CD4-positive, alpha-beta T cell (primary cell): Measurements from ENCODE around the gene SYCP3. TPM values are rescaled to one million over a fixed set of nuclear protein-coding genes. Genes with fewer than 3 reads are reported as not detected.

Source experiments
- ATAC-seq: fragments of 200-7000 bp; cut with Tn5 transposase; one replicate; pipeline ENCODE4 v1.10.0; 2022; ENCODE audit warnings: mild to moderate bottlenecking; ENCODE audit not compliant: poor library complexity
- CTCF ChIA-PET: fragments of 350-600 bp; sonication (Branson Sonifier 250); formaldehyde crosslinking; loops from one replicate; lab custom pipeline; 2021; ENCODE audit warnings: antibody characterized with exemption, inconsistent platforms; lab: Charles Lee
- POLR2A ChIA-PET: fragments of 350-600 bp; sonication (Branson Sonifier 250); formaldehyde crosslinking; loops from one replicate; lab custom pipeline; 2021; ENCODE audit warnings: antibody characterized with exemption, inconsistent platforms; lab: Charles Lee
- DNase-seq, 14 experiments: peaks; one replicate each; pipeline ENCODE4 v3.0.0-alpha.2; 2013 to 2020; ENCODE audit warnings: mixed read lengths in 2 of 14
- H3K27ac ChIP-seq, 2 donors: one replicate each; pipeline versions ENCODE4 v1.5.1 to v1.7.0; 2013; ENCODE audit warnings: low read length in 2 of 2, low read depth in 1 of 2, mild to moderate bottlenecking in 1 of 2
- H3K27me3 ChIP-seq, 2 experiments: 1 replicate in 1 of 2; 2 replicates in 1 of 2; pipeline versions ENCODE4 v1.6.1 to v1.7.0; 2013; ENCODE audit warnings: low read length in 2 of 2, control low read depth in 1 of 2, mild to moderate bottlenecking in 1 of 2, moderate library complexity in 1 of 2; ENCODE audit not compliant: insufficient read depth in 2 of 2, control insufficient read depth in 1 of 2
- H3K36me3 ChIP-seq: one replicate; pipeline ENCODE4 v1.6.1; 2013; ENCODE audit warnings: low read length, control low read depth; ENCODE audit not compliant: insufficient read depth
- H3K4me1 ChIP-seq: one replicate; pipeline ENCODE4 v1.6.1; 2013; ENCODE audit warnings: low read length, control low read depth; ENCODE audit not compliant: insufficient read depth
- H3K4me3 ChIP-seq: one replicate; pipeline ENCODE4 v1.5.1; 2013; ENCODE audit warnings: mild to moderate bottlenecking, low read length, moderate library complexity
- H3K9me3 ChIP-seq, 2 experiments: 1 replicate in 1 of 2; 2 replicates in 1 of 2; pipeline versions ENCODE4 v1.6.1 to v1.7.0; 2013; ENCODE audit warnings: low read length in 2 of 2, mild to moderate bottlenecking in 2 of 2, control low read depth in 1 of 2, moderate library complexity in 1 of 2; ENCODE audit not compliant: control insufficient read depth in 1 of 2, insufficient read depth in 1 of 2
- H3K27ac Mint-ChIP-seq: one replicate; pipeline ENCODE4 v1.8.0; 2020; ENCODE audit warnings: mixed read lengths
- H3K27me3 Mint-ChIP-seq: one replicate; pipeline ENCODE4 v1.8.0; 2021; ENCODE audit warnings: mixed read lengths
- H3K36me3 Mint-ChIP-seq: one replicate; pipeline ENCODE4 v1.8.0; 2021; ENCODE audit warnings: low read depth, mixed read lengths
- H3K4me1 Mint-ChIP-seq: one replicate; pipeline ENCODE4 v1.8.0; 2021; ENCODE audit warnings: low read depth, mixed read lengths
- H3K4me3 Mint-ChIP-seq: one replicate; pipeline ENCODE4 v1.8.0; 2020; ENCODE audit warnings: mild to moderate bottlenecking, mixed read lengths
- H3K9me3 Mint-ChIP-seq: one replicate; pipeline ENCODE4 v1.8.0; 2020; ENCODE audit warnings: mixed read lengths
- CTCF ChIP-seq: fragments of 200-600 bp; IDR thresholded peaks from one replicate; pipeline ENCODE4 v1.8.0; 2022; ENCODE audit warnings: antibody characterized with exemption, mild to moderate bottlenecking
- intact Hi-C, 2 experiments: fragments of 100-400 bp; cut with DNase I in 1 of 2; cut with micrococcal nuclease in 1 of 2; formaldehyde crosslinking; loops; one replicate each; pipeline versions ENCODE4 v1.15.1 to v1.9.0; 2023 to 2025; cut with DNase I, micrococcal nuclease
- total RNA-seq, 174 experiments: library from RNA in 2 of 174; stranded (reverse) in 2 of 174; gene quantifications; one replicate each; pipeline ENCODE4 v1.2.3 and lab custom pipeline; 2021 to 2026

SYCP3 gene
- total RNA-seq, 2 experiments from 2014 or later, result 0.22 to 0.34 TPM

- CTCF ChIA-PET, result no interaction called here
- no peak overlapping the region for H3K27ac ChIP-seq
- H3K9me3 Mint-ChIP-seq, result no peaks in the 10 kb centered on the region
These were observed 24.3 kb downstream of the SYCP3 start for GRCh38 chr12:101714877-101715444.

GRCh38 chr12:101713930-101714329 is 25.3 kb downstream of the SYCP3 start:
- CTCF ChIA-PET, result interaction anchor here (0.7 to 1.3 kb wide), 2 partner anchors 12 to 19 kb away, joined by 3 to 5 read pairs; no protein-coding TSS in a partner anchor
- peaks cover 5% of the 10 kb centered on the region for H3K36me3 Mint-ChIP-seq
- POLR2A ChIA-PET, result interaction anchor here (1.1 kb wide), 1 partner anchor 16 kb away, joined by 4 read pairs; no protein-coding TSS in a partner anchor
- no peaks in the 10 kb centered on the region for H3K9me3 ChIP-seq
- DNase-seq (no peak), ATAC-seq (no peak)
- no peak overlapping the region for H3K27ac ChIP-seq
- no peaks in the 10 kb centered on the region for H3K9me3 Mint-ChIP-seq
- H3K27ac Mint-ChIP-seq, result no peak overlapping the region
- peaks cover 7% of the 10 kb centered on the region for H3K4me1 ChIP-seq
- intact Hi-C loops, result no loop called here
- H3K4me3 ChIP-seq, result no peak overlapping the region
- H3K27me3 ChIP-seq, result no peaks in the 10 kb centered on the region
- peaks cover 10% of the 10 kb centered on the region for H3K4me1 Mint-ChIP-seq
- H3K27me3 Mint-ChIP-seq, result no peaks in the 10 kb centered on the region
- TF ChIP-seq CTCF, result no peak
- H3K36me3 ChIP-seq, result peaks cover 2% of the 10 kb centered on the region
- H3K4me3 Mint-ChIP-seq, result no peak overlapping the region

More at GRCh38 chr12:101714877-101715444, 24.3 kb downstream of the SYCP3 start:
- no peak for DNase-seq
- Histone ChIP-seq H3K9me3 (no peaks in the 10 kb centered on the region), H3K36me3 (peaks cover 2% of the 10 kb centered on the region), H3K27me3 (no peaks in the 10 kb centered on the region), H3K4me1 (no peaks in the 10 kb centered on the region), H3K4me3 (no peak overlapping the region)
- Mint-ChIP-seq H3K27me3 (no peaks in the 10 kb centered on the region), H3K27ac (no peak overlapping the region), H3K4me3 (no peak overlapping the region), H3K4me1 (peaks cover 5% of the 10 kb centered on the region), H3K36me3 (peaks cover 5% of the 10 kb centered on the region)
- POLR2A ChIA-PET, result interaction anchor here (1.0 kb wide), 1 partner anchor 9 kb away, joined by 3 read pairs; no protein-coding TSS in a partner anchor
- no peak for ATAC-seq
- intact Hi-C loops, result no loop called here
- no peak for TF ChIP-seq CTCF

GRCh38 chr12:101713059-101713682 is 26.1 kb downstream of the SYCP3 start:
- DNase-seq (no peak), ATAC-seq (no peak)
- Mint-ChIP-seq H3K4me3 (no peak overlapping the region), H3K9me3 (no peaks in the 10 kb centered on the region), H3K27me3 (no peaks in the 10 kb centered on the region), H3K36me3 (peaks cover 5% of the 10 kb centered on the region), H3K4me1 (peaks cover 10% of the 10 kb centered on the region), H3K27ac (no peak overlapping the region)
- Histone ChIP-seq H3K4me3 (no peak overlapping the region), H3K27me3 (no peaks in the 10 kb centered on the region), H3K36me3 (peaks cover 2% of the 10 kb centered on the region), H3K4me1 (peaks cover 7% of the 10 kb centered on the region), H3K27ac (no peak overlapping the region), H3K9me3 (no peaks in the 10 kb centered on the region)
- ChIA-PET POLR2A (interaction anchor here (1.1 kb wide), 1 partner anchor 15 kb away, joined by 4 read pairs; no protein-coding TSS in a partner anchor), CTCF (interaction anchor here (1.3 kb wide), 1 partner anchor 20 kb away, joined by 3 read pairs; no protein-coding TSS in a partner anchor)
- intact Hi-C loops, result no loop called here
- TF ChIP-seq CTCF, result no peak
